Parathyroid adenoma (tissue), 2 donors: ENCODE data around the gene STON2.

Source experiments
- H2AFZ ChIP-seq: fragments of 300-600 bp; sonication (generic); one replicate; pipeline ENCODE4 v1.7.0; 2017; ENCODE audit warnings: antibody characterized with exemption, mild to moderate bottlenecking
- H3K27ac ChIP-seq: fragments of 300-600 bp; sonication (generic); one replicate; pipeline ENCODE4 v1.7.0; 2017
- H3K27me3 ChIP-seq: fragments of 300-600 bp; sonication (generic); one replicate; pipeline ENCODE4 v1.7.0; 2017; ENCODE audit warnings: low read length; ENCODE audit not compliant: control insufficient read depth, insufficient read depth
- H3K36me3 ChIP-seq: fragments of 300-600 bp; sonication (generic); one replicate; pipeline ENCODE4 v1.7.0; 2017; ENCODE audit warnings: low read length; ENCODE audit not compliant: control insufficient read depth, insufficient read depth
- H3K4me1 ChIP-seq: fragments of 300-600 bp; sonication (generic); one replicate; pipeline ENCODE4 v1.7.0; 2017; ENCODE audit warnings: control low read depth
- H3K4me2 ChIP-seq: fragments of 300-600 bp; sonication (generic); one replicate; pipeline ENCODE4 v1.7.0; 2017; ENCODE audit warnings: low read length
- H3K4me3 ChIP-seq: fragments of 300-600 bp; sonication (generic); one replicate; pipeline ENCODE4 v1.7.0; 2017; ENCODE audit warnings: low read depth, low read length
- H3K79me2 ChIP-seq: fragments of 300-600 bp; sonication (generic); one replicate; pipeline ENCODE4 v1.7.0; 2017; ENCODE audit warnings: control low read depth
- H3K9ac ChIP-seq: fragments of 300-600 bp; sonication (generic); one replicate; pipeline ENCODE4 v1.7.0; 2017; ENCODE audit warnings: mild to moderate bottlenecking
- H3K9me3 ChIP-seq: fragments of 300-600 bp; sonication (generic); one replicate; pipeline ENCODE4 v1.7.0; 2017; ENCODE audit warnings: low read length; ENCODE audit not compliant: control insufficient read depth
- CTCF ChIP-seq: fragments of 300-600 bp; sonication (generic); IDR thresholded peaks from one replicate; pipeline ENCODE4 v1.7.0; 2017; ENCODE audit warnings: antibody characterized with exemption, mild to moderate bottlenecking
- donor health status: primary hyperparathyroidism.

Gene STON2

GRCh38 chr14:81311778-81312177 lies 88.3 kb downstream of the STON2 start:
- Histone ChIP-seq H3K27me3 (no peaks in the 10 kb centered on the region), H3K9ac (no peak overlapping the region), H3K79me2 (no peaks in the 10 kb centered on the region), H3K36me3 (no peaks in the 10 kb centered on the region), H3K9me3 (no peaks in the 10 kb centered on the region), H2AFZ (no peak overlapping the region), H3K4me1 (peaks cover 7% of the 10 kb centered on the region), H3K27ac (no peak overlapping the region), H3K4me2 (no peak overlapping the region), H3K4me3 (no peak overlapping the region)
- no peak for TF ChIP-seq CTCF

- Histone ChIP-seq H2AFZ (no peak overlapping the region), H3K36me3 (no peaks in the 10 kb centered on the region), H3K4me2 (no peak overlapping the region), H3K27ac (no peak overlapping the region), H3K4me3 (no peak overlapping the region), H3K9me3 (no peaks in the 10 kb centered on the region), H3K79me2 (no peaks in the 10 kb centered on the region), H3K27me3 (no peaks in the 10 kb centered on the region), H3K4me1 (peaks cover 7% of the 10 kb centered on the region), H3K9ac (no peak overlapping the region)
- TF ChIP-seq CTCF, result no peak
Observed at GRCh38 chr14:81311141-81311540, 89.0 kb downstream of the STON2 start.

- Histone ChIP-seq H3K27ac (no peak overlapping the region), H3K9me3 (no peaks in the 10 kb centered on the region), H2AFZ (no peak overlapping the region), H3K4me3 (no peak overlapping the region), H3K4me1 (peaks cover 7% of the 10 kb centered on the region), H3K36me3 (no peaks in the 10 kb centered on the region), H3K9ac (no peak overlapping the region), H3K79me2 (no peaks in the 10 kb centered on the region), H3K27me3 (no peaks in the 10 kb centered on the region), H3K4me2 (no peak overlapping the region)
- no peak for TF ChIP-seq CTCF
Observed at GRCh38 chr14:81310606-81311005, 89.5 kb downstream of the STON2 start.

GRCh38 chr14:81309511-81309910 lies 90.6 kb downstream of the STON2 start:
- H3K27ac ChIP-seq, result no peak overlapping the region
- H3K4me2 ChIP-seq, result no peak overlapping the region
- H3K36me3 ChIP-seq, result no peaks in the 10 kb centered on the region
- no peak overlapping the region for H3K4me3 ChIP-seq
- H2AFZ ChIP-seq, result no peak overlapping the region
- H3K79me2 ChIP-seq, result no peaks in the 10 kb centered on the region
- TF ChIP-seq CTCF, result no peak
- H3K27me3 ChIP-seq, result no peaks in the 10 kb centered on the region
- no peaks in the 10 kb centered on the region for H3K9me3 ChIP-seq
- H3K4me1 ChIP-seq, result peaks cover 7% of the 10 kb centered on the region
- H3K9ac ChIP-seq, result no peak overlapping the region

- H3K27ac ChIP-seq, result no peak overlapping the region
- no peak overlapping the region for H3K9ac ChIP-seq
- H3K36me3 ChIP-seq, result no peaks in the 10 kb centered on the region
- no peaks in the 10 kb centered on the region for H3K4me1 ChIP-seq
- no peak overlapping the region for H2AFZ ChIP-seq
- no peaks in the 10 kb centered on the region for H3K27me3 ChIP-seq
- no peak overlapping the region for H3K4me3 ChIP-seq
- H3K79me2 ChIP-seq, result no peaks in the 10 kb centered on the region
- no peak for TF ChIP-seq CTCF
- no peaks in the 10 kb centered on the region for H3K9me3 ChIP-seq
- no peak overlapping the region for H3K4me2 ChIP-seq
Observed at GRCh38 chr14:81305743-81306142, 94.4 kb downstream of the STON2 start.
